Keratinocyte (primary cell): Measurements from ENCODE around the gene THOC2.

Experiments used
- CTCF ChIP-seq, 3 experiments: IDR thresholded peaks in 1 of 3; conservative IDR thresholded peaks in 1 of 3; optimal IDR thresholded peaks in 1 of 3; 2 replicates in 2 of 3; 3 replicates in 1 of 3; pipeline versions ENCODE3 to v1.5.1; 2011; ENCODE audit warnings: low read length in 3 of 3, mild to moderate bottlenecking in 3 of 3, moderate library complexity in 2 of 3, control low read depth in 1 of 3, inconsistent platforms in 1 of 3; ENCODE audit not compliant: insufficient read depth in 2 of 3; ENCODE audit errors: extremely low read depth in 1 of 3
- EZH2 ChIP-seq: IDR thresholded peaks from one replicate; pipeline ENCODE4 v1.6.1; 2012; ENCODE audit warnings: inconsistent platforms, mild to moderate bottlenecking, low read length, moderate library complexity

- no peak for TF ChIP-seq CTCF (optimal IDR thresholded peaks at IDR 0.05 in 1 of 3, IDR thresholded peaks at IDR 0.05 in 1 of 3, conservative IDR thresholded peaks at IDR 0.05 in 1 of 3; ENCODE audit: extremely low read depth in 1 of 3, insufficient read depth in 2 of 3, low read length in 3 of 3)
- no peak for TF ChIP-seq EZH2
These were observed 106.9 kb downstream of the THOC2 start for GRCh38 chrX:123625952-123626351.
